Fibroblast of pulmonary artery (primary cell): ENCODE data around the gene C22orf15.

Experiments
- DNase-seq: peaks from one replicate; pipeline ENCODE4 v3.0.0-alpha.2; 2010; ENCODE audit warnings: low read depth
- H3K4me3 ChIP-seq: replicated peaks from 2 replicates; pipeline ENCODE4 v1.5.1; 2011; ENCODE audit warnings: low read depth, mild to moderate bottlenecking, control low read depth, low read length, moderate library complexity
- CTCF ChIP-seq: IDR thresholded peaks from 2 replicates; pipeline ENCODE4 v1.5.1; 2011; ENCODE audit warnings: mild to moderate bottlenecking, control low read depth, low read length, inconsistent platforms; ENCODE audit errors: missing control alignments

The C22orf15 gene

GRCh38 chr22:23812378-23812777 is 49.6 kb downstream of the C22orf15 start:
- H3K4me3 ChIP-seq: no peak overlapping the region
- TF ChIP-seq CTCF: no peak
- no peak for DNase-seq
